NCI-H774 (cell line): ENCODE results near the gene TYW3.

Experiments used
- DNase-seq: peaks from one replicate; lab custom pipeline; 2025; lab: John Stamatoyannopoulos, UW

TYW3 gene

GRCh38 chr1:74732960-74733603, at the start of gene TYW3, which contains the start of gene CRYZ:
TYW3 (plus strand) TSS chr1:74733152; CDS start chr1:74733245, 93 bp downstream.
CRYZ (minus strand) TSS chr1:74733050; CDS start chr1:74724821, 8,229 bp downstream.
- DNase-seq = peak; percentile 88

GRCh38 chr1:74683656-74684055, 49.3 kb upstream of the TYW3 start:
- DNase-seq = no peak

GRCh38 chr1:74684301-74684700, 48.7 kb upstream of the TYW3 start:
- DNase-seq = no peak

DNA sequence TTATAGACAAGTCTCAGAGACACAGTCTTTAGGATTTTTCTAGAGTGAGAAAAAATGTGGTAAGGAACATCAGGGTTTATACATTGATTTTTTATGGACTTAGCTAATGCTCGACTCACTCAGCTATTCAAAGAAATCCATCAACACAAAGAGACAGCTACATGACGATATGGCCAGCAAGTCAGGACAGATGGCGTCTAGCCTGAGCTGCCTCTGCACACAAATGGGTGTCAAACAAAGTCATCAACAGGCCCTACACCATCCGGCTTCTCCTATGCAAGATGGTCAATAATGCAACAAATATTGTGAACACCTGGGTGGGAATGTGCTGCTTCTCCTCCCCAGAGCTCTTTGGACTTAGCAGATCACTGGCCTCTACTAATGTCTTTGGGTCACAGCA, 46.0 kb upstream of the TYW3 start:
- DNase-seq = no peak

DNA sequence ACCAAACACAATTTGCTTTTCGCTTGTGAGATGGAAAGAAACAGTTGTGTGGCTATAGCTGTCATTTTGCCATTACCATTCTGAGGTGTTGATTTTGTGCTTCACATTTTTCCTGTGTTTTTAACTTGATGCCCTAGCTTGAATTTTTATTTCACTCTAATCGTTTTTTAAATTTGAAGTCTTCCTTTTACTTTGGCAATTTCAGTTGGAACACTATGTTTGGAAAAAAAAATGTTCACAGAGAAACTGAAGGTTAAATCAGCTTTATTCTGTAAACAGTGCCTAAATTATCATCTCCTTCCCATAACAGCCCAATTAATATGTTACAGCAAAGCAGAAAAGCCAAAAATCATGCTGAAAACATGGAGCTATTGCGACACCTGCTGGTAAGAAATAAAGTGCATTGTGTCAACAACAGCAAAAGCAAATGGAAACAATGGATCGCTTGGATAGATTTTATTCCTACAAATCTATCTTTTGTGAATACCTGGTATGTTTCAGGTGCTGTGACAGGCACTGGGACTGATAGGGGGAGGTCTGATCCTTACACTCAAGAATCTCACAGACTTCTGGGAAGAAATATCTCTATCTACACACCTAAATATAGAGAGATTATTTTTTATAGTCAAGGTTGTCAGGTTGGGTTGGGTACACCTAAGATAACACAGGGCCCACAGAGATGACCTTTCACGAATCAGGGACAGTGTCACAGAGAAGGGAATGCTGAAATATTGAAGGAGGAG, 43.2 kb upstream of the TYW3 start:
- DNase-seq = peak; percentile 82

- DNase-seq = no peak
These were observed 42.6 kb upstream of the TYW3 start for GRCh38 chr1:74690364-74690696.

DNA sequence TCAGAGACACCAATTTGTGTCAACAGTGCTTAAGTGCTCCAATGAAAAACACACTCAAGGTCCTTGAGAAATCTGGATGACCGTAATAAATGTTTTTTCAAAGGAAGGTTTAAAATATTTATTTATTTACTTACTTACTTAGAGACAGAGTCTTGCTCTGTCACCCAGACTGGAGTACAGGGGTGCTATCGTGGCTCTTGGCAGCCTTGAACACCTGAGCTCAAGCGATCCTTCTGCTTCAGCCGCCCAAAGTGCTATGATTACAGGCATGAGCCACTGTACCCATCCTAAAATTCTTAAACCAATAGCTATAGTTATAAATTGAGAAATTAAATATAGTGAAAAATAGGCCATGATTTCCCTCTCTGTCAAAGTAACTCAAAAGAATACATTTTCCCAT, 42.0 kb upstream of the TYW3 start:
- DNase-seq = no peak

GRCh38 chr1:74693473-74693872, 39.5 kb upstream of the TYW3 start:
- no peak for DNase-seq

GRCh38 chr1:74697832-74698231, 35.1 kb upstream of the TYW3 start:
- DNase-seq = no peak

DNA sequence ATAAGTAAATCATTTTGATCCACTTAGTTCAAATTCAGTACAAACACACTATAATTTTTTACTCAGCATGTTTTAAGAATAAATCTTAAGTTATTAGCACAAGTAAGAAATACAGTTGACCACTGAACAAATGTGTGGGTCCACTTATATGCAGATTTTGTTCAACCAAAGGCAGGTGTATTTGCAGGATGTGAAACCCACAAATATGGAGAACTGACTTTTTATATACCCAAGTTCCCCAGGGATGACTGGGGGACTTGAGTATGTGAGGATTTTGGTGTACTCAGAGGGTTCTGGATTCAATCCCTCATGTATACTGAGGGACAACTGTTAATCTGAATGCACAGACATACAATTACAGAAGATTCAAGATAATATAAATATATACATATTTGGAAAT, 33.6 kb upstream of the TYW3 start:
- no peak for DNase-seq

- no peak for DNase-seq
These were observed 29.4 kb upstream of the TYW3 start for GRCh38 chr1:74703386-74704182.

- no peak for DNase-seq
These were observed 20.1 kb upstream of the TYW3 start for GRCh38 chr1:74712881-74713280.

- no peak for DNase-seq
These were observed 19.1 kb upstream of the TYW3 start for GRCh38 chr1:74713849-74714248.

DNA sequence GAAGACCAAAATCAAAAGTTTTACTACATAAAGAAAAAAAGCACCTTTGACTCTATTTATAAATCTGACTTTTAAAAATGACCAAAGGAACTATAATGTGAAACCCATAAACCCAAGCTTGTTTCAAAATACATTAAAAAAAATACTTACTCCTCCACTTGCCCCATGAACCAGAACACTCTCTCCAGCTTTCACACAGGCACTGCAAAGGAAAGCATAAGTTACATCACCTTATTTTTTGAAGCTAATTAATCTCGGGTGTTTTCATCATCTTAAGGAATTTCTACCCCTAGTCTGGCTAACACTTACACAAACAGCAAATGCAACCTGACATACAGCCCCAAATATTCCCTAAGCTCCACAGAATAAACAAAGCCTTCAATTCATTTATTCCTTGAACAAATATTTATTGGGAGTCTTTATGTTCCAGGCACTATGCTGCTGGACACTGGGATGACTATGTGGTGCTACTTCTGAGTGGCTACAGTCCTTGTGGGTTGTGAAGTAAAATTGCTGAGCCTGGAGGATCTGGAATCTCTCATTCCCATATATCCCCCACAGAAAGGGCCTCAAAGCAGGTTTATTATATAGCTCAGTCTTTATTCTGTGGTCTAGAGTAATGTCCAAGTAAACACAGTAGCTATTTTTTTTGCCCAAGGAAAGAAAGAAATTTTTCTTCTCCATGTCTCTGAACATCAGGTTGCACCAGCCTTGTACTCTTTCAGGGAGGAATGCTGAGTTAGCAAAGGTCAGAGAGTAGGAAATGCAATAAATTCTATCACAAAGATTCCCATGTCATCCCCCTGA, 18.3 kb upstream of the TYW3 start:
- no peak for DNase-seq

DNA sequence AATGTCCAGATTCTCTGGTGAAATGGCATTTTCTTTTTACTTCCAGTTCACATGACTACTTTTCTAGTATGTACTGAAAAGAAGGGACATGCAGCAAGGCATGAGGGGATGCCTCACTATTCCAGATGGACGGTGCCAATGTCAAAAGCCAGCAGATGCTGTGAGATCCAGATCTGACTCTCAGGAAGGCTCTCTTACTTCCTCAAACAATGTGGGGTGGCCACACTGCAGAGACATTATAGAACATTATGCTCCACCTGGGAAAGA, 17.8 kb upstream of the TYW3 start:
- DNase-seq = no peak

DNA sequence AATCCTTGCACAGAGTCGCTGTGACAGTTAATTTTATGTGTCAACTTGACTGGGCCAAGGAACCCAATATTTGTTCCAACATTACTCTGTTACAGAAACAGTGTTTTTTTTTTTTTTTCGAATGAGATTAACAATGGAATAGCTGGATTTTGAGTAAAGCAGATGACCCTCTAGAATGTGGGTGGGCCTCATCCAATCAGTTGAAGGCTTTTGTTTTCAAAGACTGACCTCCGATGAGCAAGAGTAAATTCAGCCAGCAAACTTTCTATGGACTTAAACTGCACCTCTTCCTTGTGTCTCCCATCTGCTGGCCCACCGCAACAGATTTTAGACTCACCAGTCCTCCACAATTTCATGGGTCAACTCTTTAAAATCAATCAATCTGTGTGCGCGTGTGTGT, 17.1 kb upstream of the TYW3 start:
- no peak for DNase-seq

DNA sequence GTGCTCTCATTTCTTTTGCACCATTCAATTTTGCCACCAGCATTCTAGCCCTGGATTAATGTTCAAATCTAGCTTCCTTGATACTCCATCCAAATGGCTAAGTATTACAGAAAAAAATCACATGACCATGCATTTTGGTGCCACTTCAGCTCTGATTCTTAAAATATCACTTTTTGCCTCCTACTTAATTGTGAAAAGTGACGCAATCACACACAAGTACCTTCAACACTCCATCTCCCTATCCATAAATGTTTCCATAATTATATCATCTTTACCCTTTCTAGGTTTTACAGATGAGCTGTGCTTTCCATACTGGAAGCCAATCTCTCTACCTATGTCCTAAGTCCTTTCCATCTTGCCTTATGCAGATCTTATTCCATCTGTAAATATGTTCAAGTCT, 16.1 kb upstream of the TYW3 start:
- DNase-seq = no peak

- no peak for DNase-seq
These were observed 15.3 kb upstream of the TYW3 start for GRCh38 chr1:74717626-74718025.

- no peak for DNase-seq
These were observed 6.9 kb upstream of the TYW3 start for GRCh38 chr1:74726063-74726462.

- DNase-seq = no peak
These were observed 4.2 kb upstream of the TYW3 start for GRCh38 chr1:74728736-74729135.

- no peak for DNase-seq
These were observed 3.0 kb upstream of the TYW3 start for GRCh38 chr1:74729741-74730478.
